ENCODE data around the gene PYROXD2. TPM values are rescaled to one million over a fixed set of nuclear protein-coding genes. Genes with fewer than 3 reads are reported as not detected.

Gene PYROXD2
- total and polyA plus RNA-seq, 2 experiments from 2014 or later: 12.1 to 13.8 TPM

- H3F3A ChIP-seq (ENCODE audit: insufficient read depth): peaks cover 10% of the 10 kb centered on the region; the same call in 1 of the 2 replicates
- peak overlapping the region; percentile 40 for H3K4me2 ChIP-seq (ENCODE audit: unreplicated experiment)
- no peaks in the 10 kb centered on the region for H4K20me1 ChIP-seq (ENCODE audit: insufficient read depth)
- no peaks in the 10 kb centered on the region for H3K9me2 ChIP-seq (ENCODE audit: insufficient read depth)
- no peaks in the 10 kb centered on the region for H3K27me3 ChIP-seq (replicated peaks; ENCODE audit: insufficient read depth)
- no peak overlapping the region; the same call in 1 of the 2 replicates for H3K27ac ChIP-seq
- DNase-seq: peak; percentile 94
- H3K9ac ChIP-seq: no peak overlapping the region
- H3K79me2 ChIP-seq (ENCODE audit: insufficient read depth): no peaks in the 10 kb centered on the region
- in situ Hi-C loops (cut with MboI): loop anchor here (10.0 kb wide), 1 partner anchor 794 kb away; no protein-coding TSS in a partner anchor
- peaks cover 9% of the 10 kb centered on the region for H3K4me1 ChIP-seq (ENCODE audit: insufficient read depth)
- H3K36me3 ChIP-seq (ENCODE audit: low read depth): no peaks in the 10 kb centered on the region
- TF ChIP-seq EZH2phosphoT487 (IDR thresholded peaks at IDR 0.05; ENCODE audit: insufficient read depth, low read depth) (no peak), EZH2 (IDR thresholded peaks at IDR 0.05; ENCODE audit: insufficient read depth, poor library complexity, severe bottlenecking) (no peak)
- no peaks in the 10 kb centered on the region for H3K9me3 ChIP-seq (ENCODE audit: low read depth)
- no peak overlapping the region for H2AFZ ChIP-seq
- WGBS, 2 experiments (ENCODE audit: low coverage in 1 of 2, low lambda C conversion rate in 2 of 2, missing lambda C conversion rate in 2 of 2): 42% methylated on average over 3 of the region's 3 CpGs
- no peak overlapping the region for H3K4me3 ChIP-seq
Observed at GRCh38 chr10:98460837-98461499, 46.0 kb upstream of the PYROXD2 start.

GRCh38 chr10:98458809-98459784 lies 44.1 kb upstream of the PYROXD2 start:
- H3K36me3 ChIP-seq (ENCODE audit: low read depth): no peaks in the 10 kb centered on the region
- peaks cover 10% of the 10 kb centered on the region; the same call in 1 of the 2 replicates for H3F3A ChIP-seq (ENCODE audit: insufficient read depth)
- no peak overlapping the region for H3K9ac ChIP-seq
- no peaks in the 10 kb centered on the region for H3K9me2 ChIP-seq (ENCODE audit: insufficient read depth)
- H3K9me3 ChIP-seq (ENCODE audit: low read depth): no peaks in the 10 kb centered on the region
- no peaks in the 10 kb centered on the region for H3K79me2 ChIP-seq (ENCODE audit: insufficient read depth)
- H2AFZ ChIP-seq: no peak overlapping the region
- no peaks in the 10 kb centered on the region for H3K27me3 ChIP-seq (replicated peaks; ENCODE audit: insufficient read depth)
- H4K20me1 ChIP-seq (ENCODE audit: insufficient read depth): no peaks in the 10 kb centered on the region
- DNase-seq: no peak
- H3K27ac ChIP-seq: no peak overlapping the region
- no peak overlapping the region for H3K4me2 ChIP-seq (ENCODE audit: unreplicated experiment)
- no peak for TF ChIP-seq EZH2 (IDR thresholded peaks at IDR 0.05; ENCODE audit: insufficient read depth, poor library complexity, severe bottlenecking)
- in situ Hi-C loops (cut with MboI): no loop called here
- H3K4me3 ChIP-seq: no peak overlapping the region
- WGBS, 2 experiments (ENCODE audit: low coverage in 1 of 2, low lambda C conversion rate in 2 of 2, missing lambda C conversion rate in 2 of 2): 87 to 88% methylated on average over 15 of the region's 15 CpGs
- H3K4me1 ChIP-seq (ENCODE audit: insufficient read depth): peaks cover 9% of the 10 kb centered on the region

GRCh38 chr10:98457721-98458120 lies 42.7 kb upstream of the PYROXD2 start:
- Histone ChIP-seq H3K9me3 (ENCODE audit: low read depth) (no peaks in the 10 kb centered on the region), H3K27me3 (replicated peaks; ENCODE audit: insufficient read depth) (no peaks in the 10 kb centered on the region), H3K27ac (no peak overlapping the region), H4K20me1 (ENCODE audit: insufficient read depth) (no peaks in the 10 kb centered on the region), H3K4me3 (no peak overlapping the region), H2AFZ (no peak overlapping the region), H3K36me3 (ENCODE audit: low read depth) (no peaks in the 10 kb centered on the region), H3K4me2 (ENCODE audit: unreplicated experiment) (no peak overlapping the region), H3K9ac (no peak overlapping the region), H3K9me2 (ENCODE audit: insufficient read depth) (no peaks in the 10 kb centered on the region), H3F3A (ENCODE audit: insufficient read depth) (peaks cover 10% of the 10 kb centered on the region; the same call in 1 of the 2 replicates), H3K4me1 (ENCODE audit: insufficient read depth) (peaks cover 9% of the 10 kb centered on the region), H3K79me2 (ENCODE audit: insufficient read depth) (no peaks in the 10 kb centered on the region)
- WGBS, 2 experiments (ENCODE audit: low coverage in 1 of 2, low lambda C conversion rate in 2 of 2, missing lambda C conversion rate in 2 of 2): 59 to 62% methylated on average over 7 of the region's 8 CpGs
- in situ Hi-C loops (cut with MboI): no loop called here
- no peak for DNase-seq
- no peak for TF ChIP-seq EZH2 (IDR thresholded peaks at IDR 0.05; ENCODE audit: insufficient read depth, poor library complexity, severe bottlenecking)
- no peak for TF ChIP-seq EZH2phosphoT487 (IDR thresholded peaks at IDR 0.05; ENCODE audit: insufficient read depth, low read depth)

- Histone ChIP-seq H3K9ac (no peak overlapping the region), H3K27ac (no peak overlapping the region), H3K79me2 (ENCODE audit: insufficient read depth) (no peaks in the 10 kb centered on the region), H3F3A (ENCODE audit: insufficient read depth) (peaks cover 10% of the 10 kb centered on the region; the same call in 1 of the 2 replicates), H3K4me3 (no peak overlapping the region), H3K9me3 (ENCODE audit: low read depth) (no peaks in the 10 kb centered on the region), H3K27me3 (replicated peaks; ENCODE audit: insufficient read depth) (no peaks in the 10 kb centered on the region), H2AFZ (no peak overlapping the region), H3K9me2 (ENCODE audit: insufficient read depth) (no peaks in the 10 kb centered on the region), H4K20me1 (ENCODE audit: insufficient read depth) (no peaks in the 10 kb centered on the region), H3K4me1 (ENCODE audit: insufficient read depth) (peaks cover 9% of the 10 kb centered on the region), H3K36me3 (ENCODE audit: low read depth) (no peaks in the 10 kb centered on the region), H3K4me2 (ENCODE audit: unreplicated experiment) (no peak overlapping the region)
- WGBS, 2 experiments (ENCODE audit: low coverage in 1 of 2, low lambda C conversion rate in 2 of 2, missing lambda C conversion rate in 2 of 2): 74 to 78% methylated on average over 12 of the region's 12 CpGs
- DNase-seq: no peak
- TF ChIP-seq EZH2phosphoT487 (IDR thresholded peaks at IDR 0.05; ENCODE audit: insufficient read depth, low read depth) (no peak), EZH2 (IDR thresholded peaks at IDR 0.05; ENCODE audit: insufficient read depth, poor library complexity, severe bottlenecking) (no peak)
- in situ Hi-C loops (cut with MboI): no loop called here
Observed at GRCh38 chr10:98456686-98457482, 41.9 kb upstream of the PYROXD2 start.
